NCI-H524 (cell line): ENCODE results near the gene RNASE2.
A peak's percentile ranks its signal among the peaks of the same experiment; 100 is the strongest.
"Not testable (repeated sequence)": the region's sequence is repeated elsewhere in the genome, so short reads cannot be mapped to it uniquely, and the experiment has no call there.

Source experiments
- DNase-seq, 2 experiments: peaks; one replicate each; lab custom pipeline; 2025; lab: John Stamatoyannopoulos, UW

RNASE2 gene

DNA sequence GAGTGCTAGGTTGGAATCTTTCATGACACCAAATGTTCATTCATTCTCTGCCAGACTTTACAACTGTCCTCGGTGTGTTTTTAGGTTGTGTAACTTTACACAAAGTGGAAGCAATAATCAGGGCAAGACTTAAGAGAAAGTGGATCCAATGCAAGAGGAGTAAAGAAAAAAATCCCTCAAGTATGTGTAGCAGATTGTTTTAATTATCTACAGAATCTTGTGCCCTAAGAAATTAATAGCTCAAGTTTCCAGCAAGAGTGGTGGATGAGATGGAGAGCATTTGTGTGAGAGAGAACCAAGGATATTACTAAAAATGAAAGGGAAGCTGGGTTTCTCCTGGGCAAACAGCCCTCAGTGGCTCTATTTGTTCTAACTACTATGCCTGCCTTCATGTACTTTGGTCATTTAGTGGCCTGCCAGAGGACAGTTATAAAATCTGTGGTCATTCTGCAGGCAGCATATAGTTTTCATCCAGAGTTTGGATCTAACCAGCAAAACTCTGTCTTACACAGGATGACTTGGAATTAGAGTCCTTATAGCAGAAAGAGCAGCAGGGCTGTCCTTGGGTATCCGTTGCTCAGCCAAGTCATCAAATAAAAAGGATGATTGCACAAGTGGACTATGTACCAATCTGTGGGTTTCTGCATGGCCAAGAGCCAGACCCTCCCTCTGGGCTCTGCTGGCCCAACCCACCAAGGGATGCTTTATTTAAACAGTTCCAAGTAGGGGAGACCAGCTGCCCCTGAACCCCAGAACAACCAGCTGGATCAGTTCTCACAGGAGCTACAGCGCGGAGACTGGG is at the start of gene RNASE2:
Gene RNASE2 (plus strand): TSS at position 752 of the 802 bp plus-strand sequence. CDS start 285 bp downstream, outside the sequence.
- not testable (repeated sequence) for DNase-seq

DNA sequence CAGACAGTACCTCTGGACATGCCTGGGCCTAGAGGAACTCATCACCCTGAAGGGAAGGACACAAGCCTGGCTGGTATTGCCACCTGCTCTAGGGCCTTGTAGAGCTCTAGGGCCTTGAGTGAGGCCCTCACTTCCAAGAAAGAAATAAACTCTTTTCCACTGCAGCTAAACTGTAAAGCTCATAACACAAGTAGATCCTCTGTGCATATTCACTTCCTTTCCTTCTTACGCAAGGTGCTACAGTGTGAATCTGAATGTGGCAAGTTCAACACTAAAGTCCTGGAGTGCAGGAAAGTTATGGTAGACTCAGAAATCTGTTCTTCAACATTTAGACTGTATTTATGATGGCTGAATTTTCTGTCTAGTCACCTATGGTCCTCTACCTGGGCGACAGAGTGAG is 49.6 kb upstream of the RNASE2 start:
- no peak for DNase-seq

DNA sequence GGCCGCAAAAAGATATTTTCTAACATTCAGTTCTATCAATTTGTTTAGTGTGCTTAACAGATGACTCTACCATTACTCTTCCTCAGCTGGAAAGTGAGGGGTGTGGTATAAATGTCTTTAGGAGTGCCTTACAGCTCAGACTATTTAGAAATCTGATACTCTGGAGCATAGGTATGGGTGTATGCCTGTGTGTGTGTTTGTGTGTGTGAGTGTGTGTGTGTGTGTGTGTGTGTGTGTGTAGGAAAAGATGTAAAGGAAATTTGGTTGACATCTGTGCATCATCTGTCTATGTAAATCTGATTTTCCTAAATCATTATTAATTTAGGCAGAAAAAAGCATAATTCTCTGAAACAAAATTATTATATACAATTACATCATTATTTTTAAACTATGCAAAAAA is 48.1 kb upstream of the RNASE2 start:
- DNase-seq: no peak

DNA sequence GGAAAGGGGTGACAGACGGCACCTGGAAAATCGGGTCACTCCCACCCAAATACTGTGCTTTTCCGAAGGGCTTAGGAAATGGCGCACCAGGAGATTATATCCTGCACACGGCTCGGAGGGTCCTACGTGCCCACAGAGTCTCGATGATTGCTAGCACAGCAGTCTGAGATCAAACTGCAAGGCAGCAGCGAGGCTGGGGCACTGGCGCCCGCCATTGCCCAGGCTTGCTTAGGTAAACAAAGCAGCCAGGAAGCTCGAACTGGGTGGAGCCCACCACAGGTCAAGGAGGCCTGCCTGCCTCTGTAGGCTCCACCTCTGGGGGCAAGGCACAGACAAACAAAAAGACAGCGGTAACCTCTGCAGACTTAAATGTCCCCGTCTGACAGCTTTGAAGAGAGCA is 44.5 kb upstream of the RNASE2 start:
- not testable (repeated sequence) for DNase-seq

DNA sequence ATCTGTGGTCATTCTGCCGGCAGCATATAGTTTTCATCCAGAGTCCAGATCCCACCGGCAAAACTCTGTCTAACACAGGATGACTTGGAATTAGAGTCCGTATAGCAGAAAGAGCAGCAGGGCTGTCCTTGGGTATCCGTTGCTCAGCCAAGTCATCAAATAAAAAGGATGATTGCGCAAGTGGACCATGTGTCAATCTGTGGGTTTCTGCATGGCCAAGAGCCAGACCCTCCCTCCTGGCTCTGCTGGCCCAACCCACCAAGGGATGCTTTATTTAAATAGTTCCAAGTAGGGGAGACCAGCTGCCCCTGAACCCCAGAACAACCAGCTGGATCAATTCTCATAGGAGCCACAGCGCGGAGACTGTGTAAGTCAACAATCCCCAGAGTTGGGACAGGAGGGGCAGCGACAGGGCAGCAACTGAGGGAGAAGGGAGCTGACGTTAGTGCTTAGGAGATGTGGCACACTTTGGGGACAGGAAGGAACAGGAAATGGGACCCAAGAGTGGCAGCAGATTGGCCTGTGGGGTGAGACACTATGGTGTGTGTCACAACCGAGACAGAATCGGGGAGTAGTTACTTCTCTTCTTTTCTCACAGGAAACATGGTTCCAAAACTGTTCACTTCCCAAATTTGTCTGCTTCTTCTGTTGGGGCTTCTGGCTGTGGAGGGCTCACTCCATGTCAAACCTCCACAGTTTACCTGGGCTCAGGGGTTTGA is 36.1 kb upstream of the RNASE2 start:
- DNase-seq: not testable (repeated sequence)

DNA sequence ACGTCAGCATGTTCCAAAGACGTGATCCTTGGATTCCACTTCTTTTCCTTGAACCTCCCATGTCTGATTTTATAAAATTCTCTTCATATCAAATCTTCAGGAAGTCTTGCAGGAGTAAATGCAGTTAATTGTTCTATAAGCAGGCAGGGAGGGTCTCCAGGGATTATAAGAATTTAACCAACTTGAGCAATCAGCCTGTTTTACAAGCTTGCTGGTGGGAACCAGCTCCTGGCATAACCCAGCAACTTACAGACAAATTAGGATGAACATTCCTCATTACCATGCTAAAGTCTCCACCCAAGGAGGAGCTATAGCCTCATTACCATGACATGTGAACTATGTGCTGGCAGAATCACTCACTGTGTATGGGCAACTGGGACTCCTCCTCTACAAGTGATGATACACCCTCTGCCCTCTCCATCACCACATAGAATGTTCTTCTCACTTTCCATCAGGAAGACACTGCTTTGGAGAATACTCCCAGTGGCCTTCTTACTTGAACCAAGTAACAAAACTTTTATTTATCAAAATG is 31.5 kb upstream of the RNASE2 start:
- DNase-seq: not testable (repeated sequence)

DNA sequence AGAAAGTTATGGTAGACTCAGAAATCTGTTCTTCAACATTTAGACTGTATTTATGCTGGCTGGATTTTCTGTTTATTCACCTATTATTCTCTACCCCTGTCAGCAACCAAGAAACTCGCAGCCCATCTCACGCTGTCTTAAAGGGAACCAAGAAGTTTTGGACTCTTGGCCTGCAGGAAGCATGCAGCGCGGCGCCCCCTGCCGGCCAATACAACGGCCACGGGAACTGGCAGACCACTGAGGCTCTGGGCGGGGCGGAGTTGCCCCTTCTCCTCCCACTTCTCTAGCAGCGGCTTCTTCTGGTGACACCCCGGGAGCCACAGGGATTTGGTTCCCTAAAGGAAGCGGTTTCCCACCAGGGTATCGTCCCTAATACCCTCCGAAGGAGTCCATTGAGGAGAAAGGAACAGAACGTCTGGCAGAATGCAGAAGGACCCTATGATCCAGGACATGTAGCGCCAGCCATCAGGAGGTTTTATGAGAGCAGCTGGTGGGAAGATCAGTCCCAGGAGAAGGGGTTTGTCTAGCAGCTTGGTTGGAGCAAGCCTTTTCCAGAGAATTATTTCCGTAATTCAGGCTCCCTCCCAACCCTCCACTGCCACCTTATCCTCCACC is 21.0 kb upstream of the RNASE2 start:
- DNase-seq: no peak

DNA sequence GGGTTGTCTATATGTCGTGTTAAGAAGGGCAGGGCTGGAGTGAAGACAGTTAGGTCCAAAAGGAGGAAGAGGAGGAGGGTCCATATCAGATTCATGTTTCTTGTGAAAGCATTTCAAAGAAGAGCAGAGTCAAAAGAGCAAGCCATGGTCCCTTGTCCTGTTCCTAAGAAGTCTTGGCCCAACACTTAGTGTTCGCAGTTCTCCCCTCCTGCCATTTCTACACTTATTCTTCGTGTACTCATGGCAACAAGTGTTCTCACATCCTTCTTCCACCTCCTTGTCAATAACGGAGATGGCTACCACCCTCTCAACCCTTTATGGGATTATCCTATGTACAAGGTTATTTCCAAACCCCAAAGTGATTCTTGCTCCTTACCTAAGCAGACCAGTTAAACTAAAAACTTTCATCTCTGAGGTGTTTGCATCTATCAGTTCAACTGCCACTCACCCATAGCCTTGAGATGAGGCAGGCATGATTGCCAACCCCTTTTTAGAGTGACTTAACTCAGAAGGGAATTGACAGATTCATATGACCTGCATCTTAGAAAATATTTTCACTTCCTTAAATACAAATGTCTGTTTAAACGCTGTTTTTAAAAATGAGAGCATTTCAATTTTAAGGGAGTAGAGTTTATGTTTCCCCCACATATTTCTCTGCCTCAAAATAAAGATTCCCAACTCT is 19.8 kb upstream of the RNASE2 start:
- no peak for DNase-seq

DNA sequence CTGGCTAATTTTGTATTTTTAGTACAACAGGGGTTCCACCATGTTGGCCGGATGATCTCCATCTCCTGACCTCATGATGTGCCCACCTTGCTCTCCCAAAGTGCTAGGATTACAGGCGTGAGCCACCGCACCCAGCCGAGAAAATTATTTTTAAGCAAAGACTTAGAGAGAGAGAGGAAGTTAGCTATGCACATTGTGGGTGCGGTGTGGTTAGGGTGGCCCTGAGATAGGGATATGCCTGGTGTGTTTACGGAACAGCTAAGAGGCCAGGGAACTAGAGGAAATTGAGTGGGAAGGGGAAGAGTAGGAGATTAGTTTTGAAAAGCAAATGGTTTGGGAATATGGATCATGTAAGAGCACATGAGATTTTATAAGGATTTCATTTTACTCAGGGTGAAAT is 10.1 kb upstream of the RNASE2 start:
- not testable (repeated sequence) for DNase-seq

DNA sequence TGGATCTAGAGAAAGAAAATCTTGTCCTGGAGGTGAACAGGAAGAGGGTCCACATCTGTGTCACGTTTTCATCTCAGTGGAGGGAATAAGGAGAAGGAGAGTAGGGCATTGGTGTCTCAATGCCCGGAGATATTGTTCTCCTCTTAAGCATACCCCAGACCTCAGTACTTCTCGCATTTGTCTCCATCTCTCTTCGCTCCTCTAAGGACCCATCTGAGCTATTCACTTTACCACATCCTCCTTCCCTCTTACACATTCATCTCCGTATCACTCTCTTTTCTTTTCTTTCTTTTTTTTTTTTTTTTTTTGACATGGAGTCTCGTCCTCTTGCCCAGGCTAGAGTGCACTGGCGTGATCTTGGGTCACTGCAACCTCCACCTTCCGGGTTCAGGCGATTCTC is 8.6 kb upstream of the RNASE2 start:
- not testable (repeated sequence) for DNase-seq

DNA sequence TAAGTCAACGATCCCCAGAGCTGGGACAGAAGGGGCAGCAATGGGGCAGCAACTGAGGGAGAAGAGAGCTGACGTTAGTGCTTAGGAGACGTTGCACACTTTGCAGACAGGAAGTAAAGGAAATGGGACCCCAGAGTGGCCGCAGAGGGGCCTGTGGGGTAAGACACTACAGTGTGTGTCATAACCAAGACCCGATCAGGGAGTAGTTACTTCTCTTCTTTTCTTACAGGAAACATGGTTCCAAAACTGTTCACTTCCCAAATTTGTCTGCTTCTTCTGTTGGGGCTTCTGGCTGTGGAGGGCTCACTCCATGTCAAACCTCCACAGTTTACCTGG is 219 bp downstream of the RNASE2 start:
- not testable (repeated sequence) for DNase-seq

DNA sequence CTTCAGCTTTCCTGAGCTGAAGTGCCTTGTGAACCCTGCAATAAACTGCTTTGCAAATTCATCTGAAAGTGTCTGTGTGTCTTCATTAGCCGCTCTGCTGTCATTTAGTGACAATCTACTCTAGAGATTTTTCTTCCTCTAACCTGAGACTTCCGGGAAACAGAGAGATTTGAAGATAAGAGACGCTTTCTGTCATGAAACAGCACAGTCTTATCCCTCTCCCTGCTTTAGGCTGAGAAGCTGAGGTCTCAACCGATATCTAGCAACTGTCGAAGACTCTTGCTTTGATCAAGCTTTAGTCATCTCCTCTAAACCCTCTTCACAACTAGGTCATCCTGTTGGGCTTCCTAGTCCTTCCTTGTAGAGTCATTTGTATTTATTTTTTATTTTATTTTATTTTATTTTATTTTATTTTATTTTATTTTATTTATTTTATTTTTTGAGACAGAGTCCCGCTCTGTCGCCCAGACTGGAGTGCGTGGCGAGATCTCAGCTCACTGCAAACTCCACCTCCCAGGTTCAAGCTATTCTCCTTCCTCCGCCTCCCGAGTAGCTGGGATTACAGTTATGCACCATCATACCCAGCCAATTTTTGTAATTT is 1.2 kb downstream of the RNASE2 start:
- no peak for DNase-seq

DNA sequence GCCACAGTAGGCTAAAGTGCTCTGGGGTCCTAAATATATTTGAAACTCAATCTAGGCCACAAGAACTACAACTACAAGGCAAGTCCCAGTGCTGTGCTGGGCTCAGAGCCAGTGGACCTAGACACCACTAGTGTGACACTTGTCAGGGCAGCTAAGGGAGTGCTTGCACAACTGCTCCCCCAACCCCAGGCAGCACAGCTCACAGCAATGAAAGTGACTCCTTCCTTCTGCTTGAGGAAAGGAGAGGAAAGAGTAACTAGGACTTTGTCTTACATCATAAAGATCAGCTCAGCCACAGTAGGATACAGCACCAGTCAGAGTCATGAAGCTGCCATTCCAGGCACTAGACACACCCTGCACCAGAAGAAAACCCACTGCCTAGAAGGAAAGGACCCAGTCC is 3.7 kb downstream of the RNASE2 start:
- not testable (repeated sequence) for DNase-seq

DNA sequence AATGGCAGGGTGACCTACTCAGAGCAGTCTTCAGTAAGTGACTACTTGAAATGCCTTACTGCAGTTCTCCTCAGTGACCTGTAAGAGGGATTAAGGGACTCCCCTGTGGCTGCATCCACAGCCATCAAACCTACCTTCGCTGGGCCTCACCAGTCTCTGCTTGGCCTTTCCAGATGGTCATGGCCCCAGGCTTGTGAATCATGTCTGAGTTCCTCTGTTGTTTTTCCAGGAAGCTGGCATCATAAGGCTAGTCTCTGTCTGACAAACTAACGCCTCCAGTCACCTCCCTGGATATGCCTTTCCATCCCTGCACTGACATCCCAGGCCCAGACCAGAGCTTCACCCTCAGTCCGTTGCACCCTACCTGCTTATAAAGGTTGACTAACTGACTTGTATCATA is 14.0 kb downstream of the RNASE2 start:
- no peak for DNase-seq

DNA sequence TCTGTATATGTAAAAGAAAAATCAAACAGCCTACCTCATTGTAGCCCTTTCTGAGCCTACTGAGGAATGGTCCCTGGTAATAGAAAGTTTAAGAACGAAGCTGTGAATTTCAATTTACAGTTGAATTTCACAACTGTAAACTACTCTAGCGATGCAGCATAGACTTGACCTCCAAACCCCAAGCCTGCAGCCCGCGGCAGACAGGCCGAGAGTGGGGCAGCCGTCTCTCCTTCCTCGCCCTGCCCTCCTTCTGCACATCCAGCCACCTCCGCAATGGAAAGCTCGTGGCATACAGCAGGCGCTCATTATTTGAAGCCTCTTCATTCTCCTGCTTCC is 15.3 kb downstream of the RNASE2 start:
- no peak for DNase-seq

DNA sequence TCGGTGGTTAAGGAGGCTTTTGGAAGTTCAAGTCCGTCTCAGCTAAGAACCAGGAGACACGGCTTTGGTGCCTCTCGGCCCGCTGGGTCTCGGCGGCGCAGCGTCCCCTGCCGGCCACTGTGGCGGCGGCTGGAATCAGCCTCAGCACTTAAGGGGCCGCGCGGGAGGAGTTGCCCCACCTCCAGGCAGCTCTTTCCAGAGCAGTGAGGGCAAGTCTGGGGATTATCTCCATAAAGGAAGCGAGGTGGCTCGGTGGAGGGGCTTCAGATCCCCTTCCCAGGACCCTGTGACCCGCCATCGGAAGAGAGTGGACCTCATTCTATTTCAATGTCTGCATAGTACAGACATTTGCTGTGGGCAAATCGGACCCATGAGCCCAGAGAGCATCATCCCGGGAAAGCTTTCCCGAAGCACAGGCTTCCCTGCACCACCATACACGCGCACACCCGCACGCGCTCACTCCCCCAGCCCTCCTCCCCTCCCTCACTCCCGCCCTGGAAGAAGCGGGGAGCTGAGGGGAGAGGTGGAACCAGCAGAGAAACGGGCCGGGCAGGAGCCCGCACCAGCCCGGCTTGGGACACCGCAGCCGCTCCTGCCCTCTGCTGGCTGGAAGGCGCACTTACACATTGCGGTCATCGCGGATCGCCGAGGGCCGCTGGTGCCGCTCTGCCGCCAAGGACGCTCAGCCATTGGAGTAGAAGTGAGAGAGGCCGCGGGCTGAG is 15.9 kb downstream of the RNASE2 start:
- DNase-seq: peak; percentile 74 to 92

DNA sequence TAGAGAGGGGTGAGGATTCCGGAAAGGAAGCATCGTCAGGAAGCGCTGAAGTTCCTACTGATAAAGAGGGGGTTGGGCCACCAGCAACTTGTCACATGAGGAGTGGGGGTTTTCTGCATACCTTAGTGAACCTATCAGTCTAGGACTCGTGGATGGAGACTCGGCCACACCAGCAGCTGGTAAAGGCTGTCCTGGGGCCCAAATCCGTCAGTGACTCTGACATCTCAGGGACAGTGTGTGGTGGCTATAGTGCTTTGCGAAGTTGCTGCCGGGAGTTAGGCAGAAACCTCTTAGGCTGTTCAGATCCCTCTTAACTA is 16.4 kb downstream of the RNASE2 start:
- DNase-seq: no peak

DNA sequence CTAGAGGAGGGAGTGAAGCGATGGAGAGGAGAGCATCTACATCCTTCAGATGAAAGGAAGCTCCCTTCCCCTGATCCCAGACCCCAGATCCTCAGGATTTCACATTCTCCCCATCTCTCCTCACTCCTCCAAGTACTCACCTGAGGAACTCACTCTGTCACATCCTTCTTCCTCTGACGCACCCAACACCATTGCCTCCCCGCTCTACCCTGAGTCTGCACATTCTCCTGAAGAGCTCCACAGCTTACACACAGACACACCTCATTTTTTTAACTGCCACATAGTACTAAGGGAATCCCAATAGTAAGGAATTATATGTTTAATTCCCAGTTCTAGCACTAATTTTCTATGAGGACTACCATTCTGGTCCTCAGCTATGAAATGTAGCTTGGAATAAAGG is 18.2 kb downstream of the RNASE2 start:
- DNase-seq: no peak

DNA sequence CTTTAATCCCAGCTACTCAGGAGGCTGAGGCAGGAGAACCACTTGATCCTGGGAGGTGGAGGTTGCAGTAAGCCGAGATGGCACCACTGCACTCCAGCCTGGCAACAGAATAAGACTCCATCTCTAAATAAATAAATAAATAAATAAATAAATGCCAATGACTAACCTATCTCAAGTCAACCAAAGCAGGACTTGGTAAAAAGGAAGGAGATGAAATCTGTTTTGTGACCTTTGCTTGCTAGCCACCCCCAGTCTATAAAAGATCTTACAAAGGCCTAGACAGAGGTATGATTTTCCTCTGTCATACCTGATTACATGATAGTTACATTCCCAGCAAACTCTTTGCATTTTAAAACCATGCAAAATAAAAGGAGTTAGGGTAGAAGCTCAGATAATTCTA is 21.0 kb downstream of the RNASE2 start:
- no peak for DNase-seq

DNA sequence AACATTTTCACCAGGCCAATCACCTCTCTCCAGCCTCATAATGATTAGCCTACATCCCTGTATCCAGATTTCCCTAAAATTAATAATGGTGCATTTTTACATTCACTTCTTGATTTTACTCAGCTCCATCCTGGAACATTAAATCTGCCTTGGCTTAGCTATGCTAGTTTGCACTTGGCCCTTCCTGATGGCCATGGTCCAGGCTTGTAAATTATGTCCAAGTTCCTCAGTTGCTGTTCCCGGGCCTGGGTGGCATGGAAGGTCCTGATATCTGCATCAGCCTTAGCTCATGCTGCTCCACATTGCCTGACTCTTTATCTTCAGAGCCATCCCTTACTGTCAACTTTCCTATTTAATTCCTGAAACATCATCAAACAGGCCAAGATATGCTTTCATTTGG is 23.4 kb downstream of the RNASE2 start:
- DNase-seq: no peak

DNA sequence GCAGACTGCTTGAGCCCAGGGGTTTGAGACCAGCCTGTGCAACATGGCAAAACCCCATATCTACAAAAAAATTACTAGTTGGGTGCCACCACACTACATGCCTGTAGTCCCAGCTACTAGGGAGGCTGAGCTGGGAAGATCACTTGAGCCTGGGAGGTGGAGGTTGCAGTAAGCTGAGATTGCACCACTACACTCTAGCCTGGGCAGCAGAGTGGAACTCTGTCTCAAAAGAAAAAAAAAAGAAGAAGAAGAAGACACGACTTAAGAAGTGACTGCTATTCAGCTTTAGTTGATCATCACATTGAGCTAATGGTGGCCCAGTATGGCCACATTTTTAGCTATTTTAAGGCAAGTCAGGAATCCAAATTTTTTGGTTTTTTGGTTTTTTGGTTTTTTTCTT is 25.6 kb downstream of the RNASE2 start:
- no peak for DNase-seq
